HG03571 (cell line): ENCODE measurements around the gene FAM118A.
"Not testable (repeated sequence)": the region's sequence is repeated elsewhere in the genome, so short reads cannot be mapped to it uniquely, and the experiment has no call there.

Experiments
- ATAC-seq: cut with Tn5 transposase; IDR thresholded peaks from one replicate; pipeline ENCODE4 v1.9.1; 2021; ENCODE audit not compliant: unreplicated experiment

FAM118A gene

GRCh38 chr22:45329530-45329936 lies 19.8 kb downstream of the FAM118A start:
- no peak for ATAC-seq

DNA sequence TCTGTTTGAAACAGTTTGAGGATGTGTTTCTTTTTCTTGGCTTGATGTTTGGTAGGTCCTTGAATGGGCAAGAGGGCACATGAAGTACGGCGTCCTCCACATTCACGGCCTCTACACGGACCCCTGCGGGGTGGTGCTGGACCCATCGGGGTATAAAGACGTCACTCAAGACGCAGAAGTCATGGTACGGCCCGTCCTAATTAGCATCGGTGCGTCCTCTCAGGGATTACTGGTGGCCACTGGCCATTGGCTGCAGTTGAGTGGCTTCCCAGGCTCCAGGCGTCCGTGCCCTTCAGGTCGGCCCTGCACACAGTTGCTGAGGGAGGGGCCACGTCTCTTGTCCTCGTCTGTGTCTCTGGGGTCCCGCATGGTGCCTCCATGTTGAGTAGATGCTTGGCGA lies 20.8 kb downstream of the FAM118A start:
- ATAC-seq: no peak

- ATAC-seq: no peak
These were observed 21.8 kb downstream of the FAM118A start for GRCh38 chr22:45331486-45331885.

DNA sequence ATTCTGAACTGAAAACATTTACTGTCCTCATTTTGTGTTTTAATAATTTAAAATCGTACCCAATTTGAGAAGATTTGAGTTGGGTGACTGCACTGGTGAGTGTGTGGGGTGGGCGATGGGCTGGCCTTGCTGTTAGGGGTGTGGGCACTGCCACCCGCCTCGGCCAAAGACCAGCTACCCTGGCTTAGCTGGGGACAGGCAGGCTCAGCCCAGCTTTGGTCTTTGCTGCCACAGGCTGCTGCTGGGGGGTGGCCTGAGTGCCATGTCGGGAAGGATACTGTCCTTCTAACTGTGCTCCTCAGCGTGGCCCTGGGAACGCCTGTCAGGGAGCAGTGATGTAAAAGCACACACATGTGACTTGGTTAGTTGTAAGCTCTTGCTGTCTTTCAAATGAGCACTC lies 22.3 kb downstream of the FAM118A start:
- ATAC-seq: no peak

DNA sequence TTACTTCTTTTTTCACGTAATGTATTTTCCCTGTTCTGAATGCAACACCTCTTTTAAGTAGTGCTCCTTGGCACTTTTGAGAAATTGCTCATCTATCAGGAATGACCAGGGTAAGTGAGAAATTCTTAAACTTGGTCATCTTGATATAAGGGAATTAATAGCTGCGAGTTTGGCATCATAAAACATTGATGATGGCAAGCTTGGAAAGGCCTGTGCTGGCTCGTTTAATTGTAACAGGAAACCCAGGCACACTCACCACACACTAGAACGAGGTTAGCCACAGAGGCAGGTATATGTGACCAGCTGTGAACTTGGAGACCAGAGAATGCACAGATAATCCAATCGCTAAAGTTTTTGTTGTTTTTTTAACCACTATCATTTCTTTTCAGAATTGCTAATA lies 24.3 kb downstream of the FAM118A start:
- no peak for ATAC-seq

DNA sequence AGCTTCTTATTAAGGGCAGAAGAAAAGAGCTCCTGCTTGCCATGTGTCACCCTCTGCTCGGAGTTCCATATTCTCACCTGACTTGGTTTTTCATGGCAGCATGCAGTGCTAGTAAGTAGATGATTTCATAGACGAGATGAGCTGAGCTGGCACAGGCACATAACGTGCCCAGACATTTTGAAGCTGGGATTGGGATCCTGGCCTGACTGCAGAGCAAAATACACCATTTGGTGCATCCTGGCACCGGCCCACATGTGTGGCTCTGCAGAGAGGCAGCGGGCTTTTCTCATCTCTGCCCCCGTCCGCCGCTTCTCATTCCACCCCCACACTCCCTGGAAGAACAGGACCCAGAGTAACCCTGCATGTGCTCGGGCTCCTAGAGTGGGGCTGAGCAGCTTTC lies 24.8 kb downstream of the FAM118A start:
- ATAC-seq: no peak

- ATAC-seq: no peak
These were observed 25.5 kb downstream of the FAM118A start for GRCh38 chr22:45335021-45335818.

- no peak for ATAC-seq
These were observed 26.3 kb downstream of the FAM118A start for GRCh38 chr22:45335854-45336522.

- no peak for ATAC-seq
These were observed 27.3 kb downstream of the FAM118A start for GRCh38 chr22:45336971-45337431.

GRCh38 chr22:45337536-45337935 lies 27.8 kb downstream of the FAM118A start:
- ATAC-seq: no peak

DNA sequence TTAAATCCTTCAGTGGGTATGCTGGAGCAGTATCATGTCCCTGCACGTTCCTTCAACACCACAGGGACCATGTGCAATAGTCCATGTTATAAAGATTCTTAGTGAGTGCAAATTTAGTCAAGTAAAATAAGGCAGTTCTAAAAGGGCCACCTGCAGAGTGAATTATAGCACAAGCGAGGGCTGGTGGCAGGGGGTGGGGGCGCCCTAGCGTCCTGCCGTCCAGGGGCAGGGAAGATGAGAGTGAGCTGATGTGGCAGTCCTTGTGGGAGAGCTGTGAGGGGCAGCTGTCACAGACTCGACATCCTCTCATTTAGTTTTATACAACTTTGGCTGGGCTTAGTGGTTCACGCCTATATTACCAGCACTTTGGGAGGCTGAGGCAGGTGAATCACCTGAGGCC lies 29.1 kb downstream of the FAM118A start:
- ATAC-seq: no peak

- ATAC-seq: no peak
These were observed 30.6 kb downstream of the FAM118A start for GRCh38 chr22:45340323-45340722.

- ATAC-seq: no peak
These were observed 31.8 kb downstream of the FAM118A start for GRCh38 chr22:45341498-45341897.

DNA sequence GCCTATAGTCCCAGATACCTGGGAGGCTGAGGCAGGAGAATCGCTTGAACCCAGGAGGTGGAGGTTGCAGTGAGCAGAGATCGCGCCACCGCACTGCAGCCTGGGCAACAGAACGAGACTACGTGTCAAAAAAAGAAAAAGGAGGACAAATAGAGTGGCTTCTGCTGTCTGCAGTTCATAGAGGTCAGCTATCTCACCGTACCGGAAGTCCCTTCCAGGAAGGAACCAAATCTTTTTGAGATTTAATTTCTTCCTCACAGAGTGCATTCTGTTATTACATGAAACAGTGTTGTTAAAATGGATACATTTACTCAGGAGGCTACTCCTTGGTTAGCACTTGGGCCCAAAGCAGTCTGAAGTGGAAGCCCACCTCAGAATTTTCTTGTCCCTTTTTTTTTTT lies 33.4 kb downstream of the FAM118A start:
- no peak for ATAC-seq

DNA sequence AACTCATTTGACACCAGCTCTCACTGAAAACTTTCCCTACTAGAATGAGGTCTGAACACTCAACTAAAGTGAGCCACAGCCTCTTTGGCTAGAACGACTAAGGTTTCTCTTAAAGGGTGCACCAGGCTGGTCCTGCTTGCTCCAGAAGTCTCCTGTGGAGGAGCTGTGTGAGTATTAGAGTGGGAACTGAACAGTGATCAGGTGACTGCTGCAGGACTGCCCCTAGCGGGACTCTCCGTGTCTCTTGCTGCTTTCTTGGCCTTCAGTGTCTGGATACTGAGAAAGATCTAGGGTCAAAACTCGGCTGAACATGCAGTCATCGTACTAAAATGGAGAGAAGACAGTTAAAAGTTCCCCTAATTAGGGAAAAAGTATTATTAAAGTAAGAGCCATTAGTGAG lies 34.6 kb downstream of the FAM118A start:
- no peak for ATAC-seq

DNA sequence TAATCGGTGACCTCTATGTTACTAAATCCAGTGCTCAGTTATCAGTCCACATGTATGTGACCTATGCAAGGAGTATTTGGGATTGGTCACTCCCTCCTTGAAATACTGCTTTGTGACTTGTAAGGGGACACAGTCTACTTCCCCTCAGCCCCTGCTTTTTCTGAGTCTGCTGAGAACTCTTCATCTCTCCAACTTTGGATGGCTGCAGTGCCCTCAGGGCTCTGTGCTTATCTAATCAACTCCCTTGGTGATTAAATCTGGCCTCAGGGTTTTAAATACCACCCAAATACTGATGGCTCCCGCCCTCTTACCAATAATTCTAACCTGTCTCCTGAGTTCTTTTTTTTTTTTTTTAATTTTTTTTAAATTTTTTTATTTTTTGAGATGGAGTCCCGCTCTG lies 40.2 kb downstream of the FAM118A start:
- no peak for ATAC-seq

DNA sequence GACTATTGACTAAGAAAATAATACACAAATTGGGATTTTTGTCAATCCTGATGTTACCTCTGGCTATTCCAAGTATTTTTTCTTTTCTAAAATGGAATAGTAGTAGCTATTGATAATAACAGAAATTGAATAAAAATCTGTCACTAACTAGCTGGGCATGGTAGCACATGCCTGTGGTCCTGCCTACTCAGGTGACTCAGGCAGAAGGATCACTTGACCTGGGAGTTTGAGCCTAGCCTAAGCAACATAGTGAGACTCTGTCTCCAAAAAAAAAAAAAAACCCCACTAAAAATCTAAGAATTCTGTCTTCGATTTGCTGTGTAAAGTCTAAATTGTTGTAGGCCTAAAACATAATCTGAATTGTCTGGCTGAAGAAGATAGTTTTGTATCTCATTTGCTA lies 42.2 kb downstream of the FAM118A start:
- ATAC-seq: no peak

DNA sequence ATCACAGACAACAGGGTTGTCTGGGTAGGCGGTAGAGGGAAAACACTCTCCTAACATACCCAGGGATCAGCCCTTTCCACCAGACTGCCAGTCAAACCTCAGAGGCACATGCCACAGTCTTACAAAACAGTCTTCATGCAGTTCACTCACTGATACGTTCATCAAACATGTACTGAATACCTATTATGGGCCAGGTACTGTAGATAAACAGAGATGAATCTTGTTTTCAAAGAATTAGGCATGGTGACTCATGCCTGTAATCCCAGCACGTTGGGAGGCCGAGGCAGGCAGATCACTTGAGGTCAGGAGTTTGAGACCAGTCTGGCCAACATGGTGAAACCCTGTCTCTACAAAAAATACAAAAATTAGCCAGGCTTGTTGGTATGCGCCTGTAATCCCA lies 43.0 kb downstream of the FAM118A start:
- not testable (repeated sequence) for ATAC-seq

DNA sequence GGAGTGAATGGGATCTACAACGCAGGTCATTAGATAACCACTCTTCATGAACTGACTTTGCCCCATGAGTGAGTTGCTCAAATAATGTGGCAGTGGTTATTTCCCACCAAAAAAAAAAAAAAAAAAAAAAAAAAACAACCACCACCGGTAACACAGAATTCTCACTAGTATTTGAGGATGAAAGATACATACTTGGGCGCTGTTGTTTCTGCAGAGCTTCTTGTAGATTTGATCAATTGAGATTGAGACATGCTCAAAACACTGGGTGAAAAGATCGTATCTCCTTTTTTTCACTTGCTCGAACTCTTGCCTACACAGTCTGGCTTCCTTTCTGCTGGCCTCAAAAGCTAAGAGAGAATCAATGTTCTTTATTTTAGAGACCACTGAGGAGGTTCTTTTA lies 44.1 kb downstream of the FAM118A start:
- no peak for ATAC-seq

DNA sequence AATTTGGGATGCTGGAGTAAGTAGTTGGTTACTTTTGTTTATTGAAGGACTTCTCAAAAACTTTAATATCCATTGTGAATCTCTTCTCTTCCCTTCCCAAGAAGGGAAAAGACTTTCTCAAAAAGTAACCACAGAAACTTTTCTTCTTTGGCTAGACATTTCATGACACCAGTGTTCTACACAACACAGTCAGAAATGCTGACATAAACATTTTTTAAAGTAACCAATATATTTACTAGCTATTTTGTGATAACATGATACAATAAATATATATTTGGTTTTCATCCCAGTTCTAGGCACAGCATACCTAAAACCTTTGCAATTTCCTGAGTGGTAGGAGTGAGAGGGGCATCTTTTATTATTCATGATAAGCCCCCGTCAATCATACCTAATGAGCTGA lies 47.8 kb downstream of the FAM118A start:
- ATAC-seq: no peak

DNA sequence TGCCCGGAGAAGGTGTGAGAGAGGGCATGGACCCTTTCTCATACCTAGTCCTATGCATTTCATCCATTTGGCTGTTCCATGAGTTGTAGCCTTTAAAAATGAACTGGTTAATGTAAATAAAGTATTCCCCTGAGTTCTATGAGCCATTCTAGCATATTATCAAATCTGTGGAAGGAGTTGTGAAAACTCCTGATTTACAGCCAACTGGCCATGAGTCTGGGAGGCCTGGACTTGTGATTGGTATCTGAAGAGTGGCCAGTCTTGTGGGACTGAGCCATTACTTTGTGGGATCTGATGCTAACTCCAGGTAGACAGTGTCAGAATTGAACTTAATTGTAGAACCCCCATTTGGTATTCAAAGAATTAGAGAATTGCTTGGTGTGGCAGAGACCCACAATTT lies 48.4 kb downstream of the FAM118A start:
- ATAC-seq: no peak

- no peak for ATAC-seq
These were observed 49.9 kb downstream of the FAM118A start for GRCh38 chr22:45359627-45360026.

DNA sequence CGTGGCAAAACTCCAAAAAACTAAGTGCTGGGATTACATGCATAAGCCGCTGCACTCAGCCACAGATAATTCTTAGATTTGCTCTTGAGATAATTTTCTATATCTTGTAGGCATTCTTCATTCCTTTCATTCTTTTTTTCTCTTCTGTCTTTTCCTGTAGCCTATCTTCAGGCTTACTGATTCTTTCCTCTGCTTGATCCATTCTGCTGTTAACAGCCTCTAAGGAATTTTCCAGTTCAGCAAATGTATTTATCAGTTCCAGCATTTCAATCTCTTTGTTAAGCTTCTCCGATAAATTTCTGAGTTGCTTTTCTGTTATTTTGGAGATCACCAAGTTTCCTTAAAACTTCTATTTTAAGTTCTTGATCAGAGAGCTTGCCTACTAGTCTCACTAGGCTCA lies 57.0 kb downstream of the FAM118A start:
- ATAC-seq: no peak
